ENCODE measurements around the gene LITAFD. TPM values are rescaled to one million over a fixed set of nuclear protein-coding genes. Genes with fewer than 3 reads are reported as not detected.

The LITAFD gene
- total and polyA plus RNA-seq, 10 donors, result not detected

DNA sequence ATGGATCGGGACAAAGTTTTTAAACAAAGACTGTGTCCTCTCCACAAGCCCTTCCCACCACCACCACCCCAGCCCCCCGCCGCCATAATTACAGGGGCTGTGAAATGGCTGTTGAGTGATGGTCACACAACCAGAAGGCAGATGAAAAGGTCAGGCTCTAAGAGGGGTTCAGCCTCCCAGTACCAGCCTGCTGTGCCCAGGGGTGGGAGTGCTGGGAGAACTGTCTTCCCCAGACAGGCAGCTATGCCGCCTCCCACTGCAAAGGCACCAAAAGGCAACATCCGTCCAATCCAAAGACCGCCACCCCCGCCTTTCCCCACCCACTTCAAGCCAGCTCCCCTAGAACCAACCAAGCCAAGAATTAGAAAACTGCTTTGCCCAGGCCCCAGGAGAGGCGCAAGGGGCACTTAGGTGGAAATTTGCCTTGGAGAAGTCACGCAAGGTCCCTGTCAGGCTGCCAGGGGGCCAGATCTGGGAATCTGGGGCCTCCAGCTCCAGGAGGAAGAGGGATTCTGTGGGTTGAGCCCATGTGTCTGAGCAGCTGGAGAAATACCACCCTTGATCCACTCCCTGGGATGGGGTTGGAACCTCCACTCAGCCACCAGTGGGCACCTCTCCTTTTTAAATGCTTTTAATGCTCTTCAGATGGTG is 27.7 kb upstream of the LITAFD start:
- H3K36me3 ChIP-seq, result peaks cover 0 to 97% (median 52%) of the 10 kb centered on the region in 6 donors
- peak; percentile 35 for DNase-seq
- no peak for TF ChIP-seq POLR2AphosphoS5 (IDR thresholded peaks at IDR 0.05)
- H3K27ac ChIP-seq, result peak overlapping the region in 1 of 8 donors; percentile 26
- intact Hi-C loops (cut with DNase I; ENCODE audit: low total_unique reads), result no loop called here
- H3K27me3 ChIP-seq (replicated peaks in 1 of 7), result no peaks in the 10 kb centered on the region
- H3K4me1 ChIP-seq, result peaks cover 15 to 66% (median 28%) of the 10 kb centered on the region in 6 donors
- no peak overlapping the region for H3K4me3 ChIP-seq
- H3K9me3 ChIP-seq, result no peaks in the 10 kb centered on the region
- WGBS, 5 donors, result 92 to 95% (median 94%) methylated on average over 9 of the region's 9 CpGs

DNA sequence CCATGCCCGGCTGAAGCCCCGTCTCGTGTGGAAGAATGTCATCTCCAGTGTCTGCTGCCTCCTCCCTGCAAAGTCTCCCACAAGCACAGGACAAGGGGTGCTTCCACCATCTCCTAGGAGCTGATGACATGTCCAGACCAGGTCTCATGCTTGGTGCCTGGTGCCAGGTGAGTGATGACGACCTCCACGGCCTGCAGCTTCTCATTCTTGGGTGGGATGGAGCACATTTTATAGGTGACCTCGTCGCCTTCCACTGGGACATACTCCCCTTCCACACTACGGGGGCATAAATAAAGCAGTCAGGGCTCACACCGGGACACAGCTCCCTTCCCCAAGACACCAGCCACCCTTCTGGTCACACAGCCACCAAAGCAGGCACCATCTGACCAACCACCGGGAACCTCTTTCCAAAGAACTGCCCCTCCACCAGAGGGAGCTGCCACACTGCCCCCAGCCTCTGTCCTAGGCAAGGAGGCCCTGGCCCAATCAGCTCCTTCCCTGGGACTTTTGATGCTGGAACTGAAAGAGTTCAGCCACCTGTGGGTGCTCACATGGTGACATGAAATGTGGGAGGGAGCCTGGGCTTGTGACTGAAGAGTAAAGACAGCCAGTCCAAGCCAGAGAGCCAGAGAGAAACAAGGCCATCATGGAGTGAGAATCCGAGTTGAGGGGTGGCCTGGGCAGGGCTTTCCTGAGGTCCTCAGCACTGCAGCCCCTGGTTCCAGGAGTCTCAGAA is 26.9 kb upstream of the LITAFD start:
- peaks cover 0 to 97% (median 46%) of the 10 kb centered on the region in 6 donors for H3K36me3 ChIP-seq
- no peaks in the 10 kb centered on the region for H3K9me3 ChIP-seq
- no peak overlapping the region for H3K4me3 ChIP-seq
- no peaks in the 10 kb centered on the region for H3K27me3 ChIP-seq (replicated peaks in 1 of 7)
- H3K27ac ChIP-seq, result peak overlapping the region in 1 of 8 donors; percentile 35
- TF ChIP-seq POLR2A (IDR thresholded peaks at IDR 0.05) (no peak), POLR2AphosphoS5 (IDR thresholded peaks at IDR 0.05) (peak in 1 of 3 donors; percentile 12)
- peak; percentile 37 for DNase-seq
- peaks cover 7 to 66% (median 23%) of the 10 kb centered on the region in 6 donors for H3K4me1 ChIP-seq
- WGBS, 5 donors, result 93 to 98% (median 95%) methylated on average over 7 to 11 of the region's 11 CpGs
- intact Hi-C loops (cut with DNase I; ENCODE audit: low total_unique reads), result no loop called here

DNA sequence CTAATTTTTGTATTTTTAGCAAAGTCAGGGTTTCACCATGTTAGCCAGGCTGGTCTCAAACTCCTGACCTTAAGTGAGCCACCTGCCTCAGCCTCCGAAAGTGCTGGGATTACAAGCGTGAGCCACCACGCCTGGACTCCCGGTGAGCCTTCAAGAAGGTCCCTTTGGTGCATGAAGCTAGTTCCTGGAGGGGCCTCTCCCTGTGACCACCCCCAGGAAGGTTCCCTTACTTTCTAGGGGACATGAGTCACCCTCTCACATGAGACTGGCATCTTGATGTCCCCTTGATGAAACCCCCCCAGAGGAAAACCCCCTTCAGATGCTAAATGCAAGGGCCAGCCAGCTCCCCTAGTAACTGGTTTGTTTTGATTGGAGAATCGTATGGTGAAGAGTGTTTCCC is 26.2 kb upstream of the LITAFD start:
- peaks cover 3 to 66% (median 19%) of the 10 kb centered on the region in 6 donors for H3K4me1 ChIP-seq
- 48 to 72% (median 63%) methylated on average over 5 of the region's 5 CpGs for WGBS, 5 donors
- no peak overlapping the region for H3K4me3 ChIP-seq
- peak; percentile 29 for DNase-seq
- intact Hi-C loops (cut with DNase I; ENCODE audit: low total_unique reads), result no loop called here
- peaks cover 0 to 90% (median 44%) of the 10 kb centered on the region in 6 donors for H3K36me3 ChIP-seq
- TF ChIP-seq POLR2A (IDR thresholded peaks at IDR 0.05) (no peak), POLR2AphosphoS5 (IDR thresholded peaks at IDR 0.05) (peak in 1 of 3 donors; percentile 0)
- H3K27ac ChIP-seq, result peak overlapping the region in 3 of 8 donors; percentile 20 to 54 (median 35)
- no peaks in the 10 kb centered on the region for H3K27me3 ChIP-seq (replicated peaks in 1 of 7)
- no peaks in the 10 kb centered on the region for H3K9me3 ChIP-seq

DNA sequence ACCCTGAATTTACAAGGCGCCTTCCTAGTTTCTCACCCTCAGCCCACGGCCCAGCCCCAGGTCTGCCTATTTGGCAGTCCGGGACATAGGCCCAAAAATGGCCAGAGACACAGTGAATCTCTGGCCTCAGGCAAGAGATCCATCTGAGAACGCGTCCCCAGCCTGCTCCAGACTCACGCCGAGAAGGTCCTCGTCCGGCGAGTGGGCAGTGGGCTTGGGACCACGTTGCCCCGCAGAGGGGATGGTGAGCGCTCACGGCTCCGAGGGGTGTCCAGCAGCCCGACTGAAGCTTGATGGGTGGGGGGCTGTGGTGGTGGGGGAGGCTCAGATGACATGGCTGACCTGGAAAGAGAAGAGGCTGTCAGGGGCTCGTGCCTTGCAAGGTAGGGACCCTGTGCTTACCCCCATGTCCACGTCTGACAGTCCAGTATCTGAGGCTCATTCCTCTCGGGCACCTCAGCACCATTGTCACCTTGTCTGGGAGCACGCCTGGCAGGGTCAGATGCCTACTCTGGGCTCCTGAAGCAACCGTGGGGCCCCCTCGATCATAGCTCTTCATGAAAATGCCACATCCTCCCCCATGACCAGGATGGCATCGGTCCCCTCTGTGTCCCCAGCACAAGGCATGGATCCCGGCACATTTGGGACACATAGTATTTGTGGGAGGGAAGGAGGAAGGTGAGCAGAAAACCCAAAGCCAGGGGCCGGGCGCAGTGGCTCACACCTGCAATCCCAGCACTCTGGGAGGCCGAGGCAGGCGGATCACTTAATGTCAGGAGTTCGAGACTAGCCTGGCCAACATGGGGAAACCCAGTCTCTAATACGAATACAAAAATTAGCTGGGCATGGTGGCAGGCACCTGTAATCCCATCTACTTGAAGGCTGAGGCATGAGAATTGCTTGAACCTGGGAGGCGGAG is 22.9 kb upstream of the LITAFD start:
- Histone ChIP-seq H3K9me3 (no peaks in the 10 kb centered on the region), H3K4me3 (no peak overlapping the region), H3K27me3 (replicated peaks in 1 of 7) (no peaks in the 10 kb centered on the region), H3K36me3 (peaks cover 0 to 57% (median 37%) of the 10 kb centered on the region in 6 donors), H3K27ac (peak overlapping the region in 4 of 8 donors; percentile 7 to 94 (median 28)), H3K4me1 (peaks cover 12 to 76% (median 40%) of the 10 kb centered on the region in 6 donors)
- DNase-seq, result peak; percentile 73
- 89 to 96% (median 94%) methylated on average over 27 to 31 of the region's 31 CpGs for WGBS, 5 donors
- intact Hi-C loops (cut with DNase I; ENCODE audit: low total_unique reads), result no loop called here
- TF ChIP-seq POLR2AphosphoS5 (IDR thresholded peaks at IDR 0.05), result peak in 2 of 3 donors; percentile 15 to 55
- TF ChIP-seq POLR2A (IDR thresholded peaks at IDR 0.05), result no peak

DNA sequence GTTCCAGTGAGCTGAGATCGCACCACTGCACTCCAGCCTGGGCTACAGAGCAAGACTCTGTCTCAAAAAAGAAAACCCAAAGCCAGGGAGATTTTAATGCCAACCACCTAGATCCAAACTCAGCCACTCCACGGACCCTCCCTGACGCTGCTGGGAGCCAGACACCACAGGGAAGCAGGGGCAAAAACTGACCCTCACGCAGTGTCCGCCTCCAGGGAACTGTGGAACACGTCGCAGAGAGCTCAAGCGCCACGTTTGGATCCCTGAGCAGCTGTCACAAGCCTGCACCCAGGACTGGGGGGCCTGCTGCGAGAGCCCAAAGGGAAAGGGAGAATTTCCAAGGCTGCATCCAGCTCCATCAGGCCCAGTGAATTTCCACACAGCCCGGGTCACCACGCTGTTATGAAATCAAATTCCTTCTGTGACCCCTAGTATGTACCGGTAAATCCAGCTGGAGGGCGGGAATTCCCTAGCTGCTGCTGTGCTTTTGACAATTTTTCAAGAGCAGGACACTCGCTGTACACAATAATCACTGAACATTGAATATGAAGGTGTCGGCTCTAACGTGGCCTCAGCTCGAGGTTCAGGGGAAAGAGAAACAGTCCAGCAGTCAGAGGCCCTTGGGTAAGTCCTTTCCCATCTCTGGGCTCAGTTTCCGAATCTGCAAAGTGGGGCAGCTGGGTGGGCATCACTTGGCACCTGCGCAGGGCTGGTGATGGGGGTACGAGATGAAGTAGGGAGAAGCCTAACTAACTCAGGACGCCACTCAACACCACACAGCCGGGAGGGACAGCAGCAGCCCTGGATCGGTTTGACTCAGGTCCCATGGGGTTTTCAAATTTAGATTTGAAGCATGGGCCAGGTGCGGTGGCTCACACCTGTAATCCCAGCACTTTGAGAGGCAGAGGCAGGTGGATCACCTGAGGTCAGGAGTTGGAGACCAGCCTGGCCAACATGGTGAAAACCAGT is 22.0 kb upstream of the LITAFD start:
- Histone ChIP-seq H3K4me3 (no peak overlapping the region), H3K4me1 (peaks cover 19 to 85% (median 49%) of the 10 kb centered on the region in 6 donors), H3K36me3 (peaks cover 0 to 48% (median 28%) of the 10 kb centered on the region in 6 donors), H3K27me3 (replicated peaks in 1 of 7) (no peaks in the 10 kb centered on the region), H3K9me3 (no peaks in the 10 kb centered on the region), H3K27ac (peak overlapping the region in 6 of 8 donors; percentile 7 to 94 (median 38))
- WGBS, 5 donors, result 70 to 78% (median 72%) methylated on average over 25 of the region's 25 CpGs
- intact Hi-C loops (cut with DNase I; ENCODE audit: low total_unique reads), result no loop called here
- DNase-seq, result peak; percentile 66
- no peak for TF ChIP-seq POLR2A (IDR thresholded peaks at IDR 0.05)
- TF ChIP-seq POLR2AphosphoS5 (IDR thresholded peaks at IDR 0.05), result peak in 2 of 3 donors; percentile 21 to 43

Data from spleen (tissue), 11 donors.